Fibroblast of lung (primary cell): Measurements from ENCODE around the gene EBF4. TPM values are rescaled to one million over a fixed set of nuclear protein-coding genes. Genes with fewer than 3 reads are reported as not detected.
A peak's percentile ranks its signal among the peaks of the same experiment; 100 is the strongest.

ENCODE experiments used
- DNase-seq, 2 donors: peaks; one replicate each; pipeline versions ENCODE4 v3.0.0 to v3.0.0-alpha.2; 2010; ENCODE audit warnings: low read depth in 2 of 2
- H2AFZ ChIP-seq: 2 replicates; pipeline ENCODE4 v1.5.1; 2012; ENCODE audit warnings: low read length, control low read depth, inconsistent platforms
- H3K27ac ChIP-seq: 2 replicates; pipeline ENCODE4 v1.5.1; 2011; ENCODE audit warnings: low read length, control low read depth; ENCODE audit not compliant: insufficient read depth
- H3K27me3 ChIP-seq: 2 replicates; pipeline ENCODE4 v1.5.1; 2011; ENCODE audit warnings: mild to moderate bottlenecking, low read length; ENCODE audit not compliant: control insufficient read depth, insufficient read depth
- H3K36me3 ChIP-seq: 2 replicates; pipeline ENCODE4 v1.5.1; 2011; ENCODE audit warnings: low read length; ENCODE audit not compliant: control insufficient read depth, insufficient read depth
- H3K4me1 ChIP-seq: 2 replicates; pipeline ENCODE4 v1.5.1; 2011; ENCODE audit warnings: low read length; ENCODE audit not compliant: control insufficient read depth, insufficient read depth; ENCODE audit errors: extremely low read depth
- H3K4me2 ChIP-seq: 2 replicates; pipeline ENCODE4 v1.5.1; 2011; ENCODE audit warnings: low read length, control low read depth; ENCODE audit not compliant: insufficient read depth; ENCODE audit errors: extremely low read depth
- H3K4me3 ChIP-seq, 4 experiments: fragments of 200-600 bp in 1 of 4; sonication (generic) in 1 of 4; replicated peaks in 1 of 4; 2 replicates each; pipeline ENCODE4 v1.5.1; 2011 to 2016; ENCODE audit warnings: low read length in 4 of 4, low read depth in 3 of 4, mild to moderate bottlenecking in 3 of 4, control low read depth in 2 of 4, inconsistent platforms in 1 of 4, mixed read lengths in 1 of 4; ENCODE audit not compliant: insufficient read depth in 1 of 4; ENCODE audit errors: control extremely low read depth in 1 of 4
- H3K79me2 ChIP-seq: 2 replicates; pipeline ENCODE4 v1.5.1; 2012; ENCODE audit warnings: mild to moderate bottlenecking, low read length, inconsistent platforms; ENCODE audit not compliant: control insufficient read depth, insufficient read depth
- H3K9ac ChIP-seq: 2 replicates; pipeline ENCODE4 v1.5.1; 2011; ENCODE audit warnings: mild to moderate bottlenecking, low read length, control low read depth; ENCODE audit not compliant: insufficient read depth
- H3K9me3 ChIP-seq: 2 replicates; pipeline ENCODE4 v1.5.1; 2012; ENCODE audit warnings: low read depth, low read length; ENCODE audit not compliant: control insufficient read depth, insufficient read depth
- H4K20me1 ChIP-seq: 2 replicates; pipeline ENCODE4 v1.5.1; 2011; ENCODE audit warnings: low read length; ENCODE audit not compliant: control insufficient read depth, insufficient read depth; ENCODE audit errors: extremely low read depth
- CTCF ChIP-seq, 2 donors: IDR thresholded peaks in 1 of 2; conservative IDR thresholded peaks in 1 of 2; 1 replicate in 1 of 2; 2 replicates in 1 of 2; pipeline ENCODE4 v1.5.1; 2011 to 2012; ENCODE audit warnings: low read length in 2 of 2, control low read depth in 1 of 2, inconsistent platforms in 1 of 2, low read depth in 1 of 2, mild to moderate bottlenecking in 1 of 2
- EZH2 ChIP-seq: IDR thresholded peaks from 2 replicates; pipeline ENCODE4 v1.5.1; 2012; ENCODE audit warnings: low read length, control low read depth, mild to moderate bottlenecking; ENCODE audit errors: missing control alignments
- polyA plus RNA-seq, 2 donors: library from polyadenylated mRNA; depleted of rRNA in 1 of 2; stranded (reverse) in 1 of 2; unstranded in 1 of 2; fragments of >200 nt; gene quantifications; 2 replicates each; pipeline ENCODE4 v1.2.1, GENCODE V29; 2011 to 2012; ENCODE audit warnings: missing spikeins in 1 of 2
- total RNA-seq: library from RNA; depleted of rRNA; stranded (reverse); fragments of >200 nt; gene quantifications from 2 replicates; pipeline ENCODE4 v1.2.1, GENCODE V29; 2014

EBF4 gene
- total and polyA plus RNA-seq, 2 donors (not counting 1 experiment from before 2014, with no cell fraction given), result 0.35 to 0.99 TPM

GRCh38 chr20:2749951-2750490 lies 57.4 kb downstream of the EBF4 start:
- Histone ChIP-seq H4K20me1 (no peaks in the 10 kb centered on the region), H3K4me1 (peaks cover 3% of the 10 kb centered on the region), H3K36me3 (no peaks in the 10 kb centered on the region), H3K79me2 (no peaks in the 10 kb centered on the region), H3K9me3 (no peaks in the 10 kb centered on the region), H3K27ac (no peak overlapping the region), H3K4me2 (no peak overlapping the region), H3K4me3 (no peak overlapping the region), H2AFZ (no peak overlapping the region), H3K9ac (no peak overlapping the region), H3K27me3 (peaks cover 27% of the 10 kb centered on the region)
- no peak for DNase-seq
- TF ChIP-seq CTCF (conservative IDR thresholded peaks at IDR 0.05 in 1 of 2, IDR thresholded peaks at IDR 0.05 in 1 of 2; ENCODE audit: low read depth in 1 of 2, low read length in 2 of 2) (no peak), EZH2 (no peak)

- peaks cover 3% of the 10 kb centered on the region for H3K4me1 ChIP-seq
- H2AFZ ChIP-seq, result no peak overlapping the region
- DNase-seq, result peak; percentile 6 to 35
- no peaks in the 10 kb centered on the region for H3K79me2 ChIP-seq
- H3K4me3 ChIP-seq, result peak overlapping the region in 1 of 4 experiments; percentile 2
- TF ChIP-seq CTCF (conservative IDR thresholded peaks at IDR 0.05 in 1 of 2, IDR thresholded peaks at IDR 0.05 in 1 of 2; ENCODE audit: low read depth in 1 of 2, low read length in 2 of 2) (no peak), EZH2 (no peak)
- H3K9me3 ChIP-seq, result no peaks in the 10 kb centered on the region
- no peak overlapping the region for H3K27ac ChIP-seq
- H3K27me3 ChIP-seq, result peaks cover 27% of the 10 kb centered on the region
- H3K36me3 ChIP-seq, result no peaks in the 10 kb centered on the region
- H3K4me2 ChIP-seq, result peak overlapping the region; percentile 51
- no peak overlapping the region for H3K9ac ChIP-seq
- no peaks in the 10 kb centered on the region for H4K20me1 ChIP-seq
Observed at GRCh38 chr20:2750491-2751251, 58.1 kb downstream of the EBF4 start.

- Histone ChIP-seq H2AFZ (no peak overlapping the region), H3K27ac (no peak overlapping the region), H3K4me3 (peak overlapping the region in 1 of 4 experiments; percentile 29), H4K20me1 (no peaks in the 10 kb centered on the region), H3K27me3 (peaks cover 27% of the 10 kb centered on the region), H3K36me3 (no peaks in the 10 kb centered on the region), H3K4me1 (peaks cover 3% of the 10 kb centered on the region), H3K9ac (no peak overlapping the region), H3K79me2 (no peaks in the 10 kb centered on the region), H3K4me2 (peak overlapping the region; percentile 51), H3K9me3 (no peaks in the 10 kb centered on the region)
- no peak for TF ChIP-seq CTCF (conservative IDR thresholded peaks at IDR 0.05 in 1 of 2, IDR thresholded peaks at IDR 0.05 in 1 of 2; ENCODE audit: low read depth in 1 of 2, low read length in 2 of 2)
- no peak for DNase-seq
Observed at GRCh38 chr20:2751347-2751877, 58.8 kb downstream of the EBF4 start.
